SH-SY5Y (cell line): ENCODE data around the gene CTNND2.

Experiments
- GATA2 ChIP-seq: IDR thresholded peaks from 2 replicates; pipeline ENCODE4 v1.6.1; 2011; ENCODE audit warnings: mild to moderate bottlenecking, low read depth, low read length
- GATA3 ChIP-seq: IDR thresholded peaks from 2 replicates; pipeline ENCODE4 v1.6.1; 2011; ENCODE audit warnings: low read depth, mild to moderate bottlenecking, low read length, moderate library complexity

- TF ChIP-seq GATA2 (no peak), GATA3 (no peak)
Measured at GRCh38 chr5:11449966-11450365, 454.3 kb downstream of the CTNND2 start.
